ENCODE measurements around the gene STEAP2. TPM values are rescaled to one million over a fixed set of nuclear protein-coding genes. Genes with fewer than 3 reads are reported as not detected.

The STEAP2 gene
- total and polyA plus RNA-seq, 2 of the 4 experiments (the other 2 are of a cell fraction): 1.8 to 3.9 TPM

GRCh38 chr7:90176195-90176594 is 35.3 kb upstream of the STEAP2 start:
- TF ChIP-seq RCOR1 (IDR thresholded peaks at IDR 0.05; ENCODE audit: insufficient replicate concordance, low read length) (no peak), BHLHE40 (IDR thresholded peaks at IDR 0.05; ENCODE audit: low read depth, low read length) (no peak), CHD1 (IDR thresholded peaks at IDR 0.05; ENCODE audit: low read depth, low read length) (no peak), USF2 (IDR thresholded peaks at IDR 0.05; ENCODE audit: low read depth, low read length) (no peak), SMC3 (IDR thresholded peaks at IDR 0.05; ENCODE audit: low read depth, low read length) (no peak), RFX5 (IDR thresholded peaks at IDR 0.05; ENCODE audit: low read depth, low read length) (no peak), ELK1 (IDR thresholded peaks at IDR 0.05; ENCODE audit: borderline replicate concordance, low read depth, low read length) (no peak), MAZ (IDR thresholded peaks at IDR 0.05; ENCODE audit: borderline replicate concordance, low read depth, low read length) (no peak)
- no peak overlapping the region for H2AK5ac ChIP-seq (ENCODE audit: low read depth, low read length)
- dilution Hi-C loops (cut with HindIII; ENCODE audit: low sequenced_read_pairs, unreplicated experiment): no loop called here
- no peak overlapping the region for H2BK5ac ChIP-seq (ENCODE audit: low read depth, low read length, poor library complexity, severe bottlenecking)
- no peaks in the 10 kb centered on the region for H4K20me1 ChIP-seq (ENCODE audit: insufficient read depth, low read length)
- in situ Hi-C loops (cut with MboI; ENCODE audit: low sequenced_read_pairs): no loop called here
- no peak overlapping the region for H3K4me2 ChIP-seq (ENCODE audit: low read depth, low read length)
- H3K4me1 ChIP-seq (ENCODE audit: control insufficient read depth, insufficient read depth, low read length): peaks cover 5% of the 10 kb centered on the region
- ChIA-PET POLR2A (ENCODE audit: unreplicated experiment) (no interaction called here), CTCF (no interaction called here)
- H3K23ac ChIP-seq (ENCODE audit: low read depth, low read length): no peak overlapping the region
- intact Hi-C loops (cut with micrococcal nuclease): no loop called here
- H2AFZ ChIP-seq (replicated peaks; ENCODE audit: low read length, poor library complexity): no peak overlapping the region
- no peaks in the 10 kb centered on the region for H3K79me1 ChIP-seq (ENCODE audit: low read depth in 1 of 2, low read length in 2 of 2)
- H3K14ac ChIP-seq (replicated peaks; ENCODE audit: low read depth, low read length): no peak overlapping the region
- H3K36me3 ChIP-seq (ENCODE audit: control insufficient read depth, insufficient read depth, low read length): no peaks in the 10 kb centered on the region
- H3K9ac ChIP-seq (ENCODE audit: low read depth, low read length): no peak overlapping the region
- no peak overlapping the region; the same call in 2 of the 3 replicates for H2BK15ac ChIP-seq (ENCODE audit: low read depth, low read length)
- ATAC-seq (ENCODE audit: low read depth): no peak
- no peaks in the 10 kb centered on the region for H3K9me1 ChIP-seq (ENCODE audit: insufficient read depth, low read length)
- H4K91ac ChIP-seq (ENCODE audit: insufficient read depth, low read depth, low read length): no peak overlapping the region
- no peak overlapping the region for H2BK20ac ChIP-seq (ENCODE audit: low read depth, low read length)
- H3K27me3 ChIP-seq (ENCODE audit: control insufficient read depth, insufficient read depth, low read length): no peaks in the 10 kb centered on the region
- H3K27ac ChIP-seq (ENCODE audit: insufficient read depth, low read length): no peak overlapping the region
- H3K18ac ChIP-seq (ENCODE audit: low read depth, low read length): no peak overlapping the region
- no peak overlapping the region for H2BK120ac ChIP-seq (ENCODE audit: low read depth, low read length)
- H3K9me3 ChIP-seq (ENCODE audit: control insufficient read depth, insufficient read depth, low read length): no peaks in the 10 kb centered on the region
- H3K4ac ChIP-seq (ENCODE audit: low read depth, low read length): no peak overlapping the region
- H4K8ac ChIP-seq (ENCODE audit: low read depth in 2 of 2, low read length in 2 of 2): no peak overlapping the region
- no peak for DNase-seq
- BruUV-seq (replicated peaks): no TSS peak
- WGBS, 2 experiments (ENCODE audit: extremely low coverage in 2 of 2, insufficient read length in 1 of 2): no CpG with 5 or more reads among the region's 1 CpG
- H4K5ac ChIP-seq (ENCODE audit: low read depth, low read length): no peak overlapping the region
- H3K56ac ChIP-seq (ENCODE audit: extremely low read depth, insufficient read depth, low read length): no peak overlapping the region
- no peak overlapping the region for H2AK9ac ChIP-seq (replicated peaks; ENCODE audit: low read depth, low read length, poor library complexity)
- H3K4me3 ChIP-seq (ENCODE audit: insufficient read depth, low read depth, low read length): no peak overlapping the region

Data from IMR-90 (cell line).